ENCODE measurements around the gene GOLIM4. TPM values are rescaled to one million over a fixed set of nuclear protein-coding genes. Genes with fewer than 3 reads are reported as not detected.
"Not testable (repeated sequence)": the region's sequence is repeated elsewhere in the genome, so short reads cannot be mapped to it uniquely, and the experiment has no call there.

GOLIM4 gene
- total RNA-seq, 2 donors from 2014 or later, result 42.8 to 44.0 TPM

- intact Hi-C loops (cut with DNase I), result no loop called here
- no peak for DNase-seq (ENCODE audit: low spot score)
Observed at GRCh38 chr3:168083906-168084305, 11.8 kb downstream of the GOLIM4 start.

GRCh38 chr3:168081856-168082255 is 13.9 kb downstream of the GOLIM4 start:
- DNase-seq (ENCODE audit: low spot score), result no peak
- intact Hi-C loops (cut with DNase I), result no loop called here

DNA sequence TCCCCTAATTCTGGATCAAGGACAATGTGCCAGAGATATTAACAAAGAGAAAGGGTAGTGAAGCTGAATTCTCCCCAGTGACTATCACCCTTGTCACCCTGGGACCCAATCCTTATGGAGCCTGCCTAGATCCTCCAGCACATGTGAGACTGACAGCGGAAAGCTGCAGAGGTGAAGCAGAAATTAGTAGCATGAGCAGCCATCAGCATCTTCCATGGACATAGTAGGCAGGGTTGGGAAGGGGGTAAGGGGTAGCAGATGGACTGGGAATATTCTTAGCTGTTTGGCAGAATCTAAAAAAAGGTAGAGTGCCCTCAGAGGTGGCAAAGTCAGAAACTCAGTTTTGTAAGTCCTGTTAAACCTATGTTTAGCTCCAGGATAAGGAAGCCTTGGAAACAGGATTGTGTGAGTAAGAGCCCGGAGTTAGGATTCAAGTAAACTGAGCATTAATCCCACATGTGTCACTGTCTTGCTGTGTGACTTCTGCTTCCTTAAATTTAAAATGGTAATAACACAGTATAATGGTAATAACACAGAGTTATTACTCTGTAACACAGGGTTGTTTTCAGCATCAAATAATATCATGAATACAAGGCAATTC is 14.5 kb downstream of the GOLIM4 start:
- intact Hi-C loops (cut with DNase I), result no loop called here
- no peak for DNase-seq (ENCODE audit: low spot score)

GRCh38 chr3:168080499-168081170 is 15.1 kb downstream of the GOLIM4 start:
- DNase-seq (ENCODE audit: low spot score), result no peak
- intact Hi-C loops (cut with DNase I), result no loop called here

GRCh38 chr3:168080022-168080421 is 15.7 kb downstream of the GOLIM4 start:
- no peak for DNase-seq (ENCODE audit: low spot score)
- intact Hi-C loops (cut with DNase I), result no loop called here

DNA sequence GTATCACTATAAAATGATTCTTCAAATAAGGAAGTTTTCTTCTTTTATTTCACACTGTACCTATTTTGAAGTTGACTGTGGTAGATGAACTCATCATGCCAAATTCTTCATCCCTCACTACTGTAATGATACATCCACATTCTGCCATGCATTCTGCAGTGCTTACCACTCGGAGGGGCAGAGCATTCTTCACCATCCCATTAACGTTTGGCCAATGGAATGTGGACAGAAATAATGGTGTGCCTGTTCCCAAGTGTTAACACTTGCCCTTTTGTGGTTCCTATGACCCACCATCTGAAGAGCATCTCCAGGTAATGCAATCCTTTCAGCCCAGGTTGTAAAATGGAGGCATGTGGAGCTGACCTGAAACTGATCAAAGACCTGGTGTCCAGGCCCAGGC is 18.6 kb downstream of the GOLIM4 start:
- intact Hi-C loops (cut with DNase I), result no loop called here
- DNase-seq (ENCODE audit: low spot score), result no peak

DNA sequence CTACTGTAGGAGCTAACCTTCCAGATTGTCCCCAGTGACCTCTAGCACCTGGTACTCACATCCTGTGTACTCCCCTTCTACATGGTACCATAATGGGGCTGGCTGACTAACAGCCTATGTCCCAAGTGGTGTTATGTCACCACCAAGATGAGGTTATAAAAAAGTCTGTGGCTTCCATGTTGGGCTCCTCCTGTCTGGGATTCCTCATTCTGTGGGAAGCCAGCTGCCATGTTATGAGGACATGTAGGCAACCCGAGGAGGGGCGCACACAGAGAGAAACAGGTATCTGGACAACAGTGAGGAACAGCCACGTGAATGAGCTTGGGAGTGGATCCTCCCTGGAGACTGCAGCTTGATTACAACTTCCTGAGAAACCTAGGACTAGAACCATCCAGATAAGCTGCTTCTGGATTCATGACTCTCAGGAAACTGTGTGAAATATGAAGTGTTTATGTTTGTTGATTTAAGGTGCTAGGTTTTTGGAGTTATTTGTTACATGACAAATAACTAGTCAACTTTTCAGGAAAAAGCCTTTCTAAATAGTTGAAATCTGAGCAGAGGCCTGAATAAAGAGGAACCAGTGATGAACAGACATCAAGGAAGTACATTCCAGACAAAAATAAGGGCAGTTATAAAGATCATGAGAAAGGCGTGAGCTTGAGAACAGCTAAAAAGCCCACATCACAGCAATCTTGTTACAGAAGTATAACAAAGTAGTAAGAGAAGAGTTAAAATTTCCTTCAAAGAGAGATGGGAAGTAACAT is 21.7 kb downstream of the GOLIM4 start:
- DNase-seq (ENCODE audit: low spot score), result no peak
- intact Hi-C loops (cut with DNase I), result no loop called here

DNA sequence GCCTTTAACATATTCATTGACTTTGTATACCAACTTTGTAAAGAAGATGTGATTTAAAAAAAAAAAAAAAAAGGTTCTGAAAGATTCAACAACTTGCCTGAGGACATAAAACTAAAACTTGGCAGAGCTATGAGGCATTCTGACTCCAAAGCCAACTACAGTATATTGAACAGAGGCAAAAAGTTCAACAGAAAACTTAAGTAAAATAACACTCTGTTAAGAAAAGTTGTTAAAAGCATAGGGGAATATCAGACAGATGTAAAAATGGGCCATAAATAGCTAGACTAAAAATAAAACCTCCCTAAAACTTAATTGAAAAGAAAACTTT is 23.4 kb downstream of the GOLIM4 start:
- intact Hi-C loops (cut with DNase I), result no loop called here
- DNase-seq (ENCODE audit: low spot score), result no peak

GRCh38 chr3:168071591-168072322 is 24.0 kb downstream of the GOLIM4 start:
- DNase-seq (ENCODE audit: low spot score), result no peak
- intact Hi-C loops (cut with DNase I), result no loop called here

- intact Hi-C loops (cut with DNase I), result no loop called here
- DNase-seq (ENCODE audit: low spot score), result no peak
Observed at GRCh38 chr3:168070919-168071318, 24.8 kb downstream of the GOLIM4 start.

- no peak for DNase-seq (ENCODE audit: low spot score)
- intact Hi-C loops (cut with DNase I), result no loop called here
Observed at GRCh38 chr3:168068346-168068745, 27.4 kb downstream of the GOLIM4 start.

DNA sequence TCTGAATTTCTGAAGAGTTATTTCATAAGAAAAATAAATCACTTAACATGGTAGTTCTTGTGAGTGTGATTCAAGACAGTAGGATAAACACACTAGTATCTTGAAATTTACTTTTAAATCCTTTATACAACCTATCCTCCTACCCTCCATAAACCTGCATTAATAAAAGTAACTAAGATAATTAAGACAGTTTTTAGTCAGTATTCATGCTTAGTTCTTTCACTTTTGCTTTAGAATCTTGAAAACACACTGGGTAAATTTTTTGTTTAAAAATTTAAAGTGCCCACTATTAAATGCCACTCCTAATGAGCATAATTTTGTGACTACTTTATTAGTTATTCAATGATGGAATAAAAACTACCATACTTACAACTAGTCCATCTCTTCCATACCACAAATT is 28.8 kb downstream of the GOLIM4 start:
- DNase-seq (ENCODE audit: low spot score), result no peak
- intact Hi-C loops (cut with DNase I), result no loop called here

GRCh38 chr3:168065569-168065968 is 30.2 kb downstream of the GOLIM4 start:
- intact Hi-C loops (cut with DNase I), result no loop called here

GRCh38 chr3:168063122-168063521 is 32.6 kb downstream of the GOLIM4 start:
- intact Hi-C loops (cut with DNase I), result no loop called here
- no peak for DNase-seq (ENCODE audit: low spot score)

More at GRCh38 chr3:168065569-168065968, 30.2 kb downstream of the GOLIM4 start:
- DNase-seq (ENCODE audit: low spot score), result no peak

DNA sequence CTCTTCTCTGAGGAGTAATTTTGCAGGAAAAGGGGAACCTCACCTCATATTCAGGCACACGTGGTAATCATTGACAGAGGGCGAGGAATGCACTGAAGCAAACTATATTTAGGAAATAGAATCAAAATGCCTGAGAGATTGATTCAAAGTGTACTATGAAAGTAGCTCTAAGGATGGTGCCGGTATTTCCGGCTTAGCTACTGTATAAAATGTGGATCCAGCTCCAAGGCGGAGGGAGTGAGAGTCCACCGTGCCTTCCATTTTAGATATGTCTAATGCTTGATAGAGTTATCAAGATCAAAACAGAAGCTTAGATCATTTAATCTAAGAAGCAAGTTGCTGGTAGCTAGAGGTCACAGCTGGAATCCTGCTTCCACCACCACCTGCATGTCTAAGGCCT is 33.0 kb downstream of the GOLIM4 start:
- intact Hi-C loops (cut with DNase I), result no loop called here
- DNase-seq (ENCODE audit: low spot score), result no peak

- intact Hi-C loops (cut with DNase I), result no loop called here
- no peak for DNase-seq (ENCODE audit: low spot score)
Observed at GRCh38 chr3:168061332-168061996, 34.3 kb downstream of the GOLIM4 start.

DNA sequence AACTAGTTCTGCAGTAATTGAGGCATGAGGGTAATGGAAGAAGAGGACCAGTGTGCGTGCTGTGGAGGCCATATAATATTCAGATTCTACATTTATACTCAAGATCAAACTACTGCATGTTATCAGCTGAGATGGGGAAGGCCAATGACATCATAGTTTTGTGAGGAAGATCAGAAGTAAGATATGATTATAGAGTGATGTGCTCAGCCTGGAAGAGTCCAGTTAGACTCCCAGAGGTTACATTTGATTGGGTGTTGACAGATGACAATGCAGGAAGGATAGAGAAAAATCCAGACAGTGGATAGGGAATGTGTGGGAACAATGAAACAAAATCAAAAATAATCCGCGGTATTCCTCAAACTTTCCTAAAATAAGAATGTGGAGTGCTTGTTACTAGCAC is 35.4 kb downstream of the GOLIM4 start:
- no peak for DNase-seq (ENCODE audit: low spot score)
- intact Hi-C loops (cut with DNase I), result no loop called here

DNA sequence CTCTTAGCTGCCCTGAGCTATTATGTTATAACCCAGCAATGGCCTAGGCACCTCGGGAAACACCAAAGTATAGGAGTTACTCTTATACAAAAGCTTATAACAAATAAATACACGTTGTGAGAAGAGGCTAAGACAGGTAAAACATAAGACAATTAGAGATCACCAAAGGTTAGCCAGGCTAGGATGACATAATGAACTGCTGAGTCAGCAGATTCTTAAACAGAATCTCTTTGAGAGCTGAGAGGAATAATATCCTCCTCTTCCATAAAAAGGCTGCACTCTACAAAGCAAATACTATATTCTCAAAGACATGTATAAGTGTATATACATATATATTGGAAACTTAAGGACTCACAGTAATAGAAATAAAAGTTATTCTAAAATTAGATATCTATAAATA is 37.2 kb downstream of the GOLIM4 start:
- intact Hi-C loops (cut with DNase I), result loop anchor here in 1 of 2 donors (5.0 kb wide), 1 partner anchor 301 kb away; no protein-coding TSS in a partner anchor
- no peak for DNase-seq (ENCODE audit: low spot score)

DNA sequence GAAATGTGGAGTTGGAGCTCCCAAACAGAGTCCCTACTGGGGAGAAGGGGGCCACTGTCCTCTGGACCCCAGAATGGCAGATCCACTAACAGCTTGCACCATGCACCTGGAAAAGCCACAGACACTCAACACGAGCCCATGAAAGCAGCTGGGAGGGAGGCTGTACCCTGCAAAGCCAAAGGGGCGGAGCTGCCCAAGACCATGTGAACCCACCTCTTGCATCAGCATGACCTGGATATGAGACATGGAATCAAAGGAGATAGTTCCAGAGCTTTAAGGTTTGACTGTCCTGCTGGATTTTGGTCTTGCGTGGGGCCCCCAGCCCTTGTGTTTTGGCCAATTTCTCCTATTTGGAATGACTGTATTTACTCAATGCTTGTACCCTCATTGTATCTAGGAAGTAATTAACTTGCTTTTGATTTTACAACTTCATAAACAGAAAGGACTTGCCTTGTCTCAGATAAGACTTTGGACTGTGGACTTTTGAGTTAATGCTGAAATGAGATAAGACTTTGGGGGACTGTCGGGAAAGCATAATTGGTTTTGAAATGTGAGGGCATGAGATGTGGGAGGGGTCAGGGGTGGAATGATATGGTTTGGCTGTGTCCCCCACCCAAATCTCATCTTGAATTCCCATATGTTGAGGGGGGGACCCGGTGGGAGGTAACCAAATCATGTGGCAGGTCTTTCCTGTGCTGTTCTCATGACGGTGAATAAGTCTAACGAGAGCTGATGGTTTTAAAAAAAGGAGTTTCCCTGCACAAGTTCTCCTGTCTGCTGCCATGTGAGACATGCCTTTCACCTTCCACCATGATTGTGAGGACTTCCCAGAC is 39.1 kb downstream of the GOLIM4 start:
- DNase-seq (ENCODE audit: low spot score), result not testable (repeated sequence)
- intact Hi-C loops (cut with DNase I), result loop anchor here in 1 of 2 donors (5.0 kb wide), 1 partner anchor 299 kb away; no protein-coding TSS in a partner anchor
